ENCODE results near the gene TGFB2. TPM values are rescaled to one million over a fixed set of nuclear protein-coding genes. Genes with fewer than 3 reads are reported as not detected.

The TGFB2 gene
- total and polyA plus RNA-seq, 2 donors (not counting 1 experiment from before 2014, with no cell fraction given) = 0.55 to 0.76 TPM

DNA sequence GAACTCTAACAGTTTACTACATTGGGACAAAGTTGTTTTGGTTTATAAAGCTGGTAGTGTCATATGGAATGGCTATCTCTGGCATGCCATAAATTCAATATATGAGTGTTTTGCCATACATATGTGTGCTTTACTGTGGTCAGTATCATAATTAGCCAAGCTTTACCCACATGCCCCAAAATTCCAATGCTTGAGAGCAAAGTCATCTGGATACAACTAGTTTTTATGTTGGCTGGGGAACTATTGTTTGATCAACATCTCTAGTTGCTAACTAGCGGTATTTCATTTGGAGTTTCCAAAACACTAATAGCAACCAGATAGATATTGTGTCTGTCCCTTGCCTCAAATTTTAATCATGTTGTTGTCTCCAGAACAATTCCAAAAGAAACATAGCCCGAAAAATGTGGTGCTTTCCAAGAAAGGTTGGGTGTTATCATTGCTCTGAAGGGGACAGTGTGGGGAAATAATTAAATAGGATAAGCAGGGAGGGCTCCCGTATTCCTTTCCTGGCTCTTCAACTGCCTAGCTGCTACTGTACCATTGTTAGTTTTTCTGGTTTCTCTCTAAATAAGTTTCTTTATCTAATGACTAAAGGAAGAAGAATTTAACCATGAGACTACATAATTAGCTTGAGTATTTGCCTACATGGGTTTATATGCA, 136.1 kb downstream of the TGFB2 start:
- Histone ChIP-seq H3K9ac (ENCODE audit: low read length) (no peak overlapping the region), H3K27me3 (replicated peaks in 1 of 4; ENCODE audit: control extremely low read depth in 1 of 4, control insufficient read depth in 3 of 4, insufficient read depth in 4 of 4, low read length in 3 of 4) (no peaks in the 10 kb centered on the region), H3K27ac (ENCODE audit: low read length in 2 of 2) (no peak overlapping the region), H3K4me2 (replicated peaks; ENCODE audit: low read depth, low read length, poor library complexity, severe bottlenecking) (no peak overlapping the region), H3K4me3 (ENCODE audit: control extremely low read depth in 1 of 5, extremely low read depth in 1 of 5, insufficient read depth in 1 of 5, low read depth in 2 of 5, low read length in 4 of 5) (no peak overlapping the region), H3K4me1 (ENCODE audit: control insufficient read depth in 2 of 2, insufficient read depth in 2 of 2, low read length in 2 of 2) (no peaks in the 10 kb centered on the region), H2AFZ (ENCODE audit: insufficient read depth, low read depth, low read length, poor library complexity, severe bottlenecking) (no peak overlapping the region), H3K9me3 (ENCODE audit: control extremely low read depth in 1 of 3, control insufficient read depth in 2 of 3, insufficient read depth in 1 of 3, low read length in 2 of 3) (no peaks in the 10 kb centered on the region), H3K36me3 (replicated peaks in 1 of 2; ENCODE audit: control extremely low read depth in 1 of 2, control insufficient read depth in 1 of 2, extremely low read depth in 1 of 2, insufficient read depth in 2 of 2, low read length in 1 of 2) (no peaks in the 10 kb centered on the region), H3K79me2 (ENCODE audit: control insufficient read depth, insufficient read depth, low read length) (no peaks in the 10 kb centered on the region), H4K20me1 (ENCODE audit: control insufficient read depth, insufficient read depth, low read length, poor library complexity, severe bottlenecking) (no peaks in the 10 kb centered on the region)
- TF ChIP-seq, protein P1, sequence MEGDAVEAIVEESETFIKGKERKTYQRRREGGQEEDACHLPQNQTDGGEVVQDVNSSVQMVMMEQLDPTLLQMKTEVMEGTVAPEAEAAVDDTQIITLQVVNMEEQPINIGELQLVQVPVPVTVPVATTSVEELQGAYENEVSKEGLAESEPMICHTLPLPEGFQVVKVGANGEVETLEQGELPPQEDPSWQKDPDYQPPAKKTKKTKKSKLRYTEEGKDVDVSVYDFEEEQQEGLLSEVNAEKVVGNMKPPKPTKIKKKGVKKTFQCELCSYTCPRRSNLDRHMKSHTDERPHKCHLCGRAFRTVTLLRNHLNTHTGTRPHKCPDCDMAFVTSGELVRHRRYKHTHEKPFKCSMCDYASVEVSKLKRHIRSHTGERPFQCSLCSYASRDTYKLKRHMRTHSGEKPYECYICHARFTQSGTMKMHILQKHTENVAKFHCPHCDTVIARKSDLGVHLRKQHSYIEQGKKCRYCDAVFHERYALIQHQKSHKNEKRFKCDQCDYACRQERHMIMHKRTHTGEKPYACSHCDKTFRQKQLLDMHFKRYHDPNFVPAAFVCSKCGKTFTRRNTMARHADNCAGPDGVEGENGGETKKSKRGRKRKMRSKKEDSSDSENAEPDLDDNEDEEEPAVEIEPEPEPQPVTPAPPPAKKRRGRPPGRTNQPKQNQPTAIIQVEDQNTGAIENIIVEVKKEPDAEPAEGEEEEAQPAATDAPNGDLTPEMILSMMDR (IDR thresholded peaks at IDR 0.05) = no peak
- no peak for TF ChIP-seq EZH2 (IDR thresholded peaks at IDR 0.05; ENCODE audit: borderline replicate concordance, insufficient read depth, low read depth, low read length, poor library complexity, severe bottlenecking)
- no peak overlapping the region for H3K4me3 Mint-ChIP-seq
- H3K27me3 Mint-ChIP-seq = no peaks in the 10 kb centered on the region
- H3K4me1 Mint-ChIP-seq = peaks cover 6% of the 10 kb centered on the region
- CTCF ChIA-PET = interaction anchor here (0.6 kb wide), 1 partner anchor 1396 kb away, joined by 3 read pairs; no protein-coding TSS in a partner anchor
- intact Hi-C loops (cut with micrococcal nuclease) = no loop called here
- ATAC-seq (ENCODE audit: low read depth) (no peak), DNase-seq (no peak)
- no peaks in the 10 kb centered on the region for H3K9me3 Mint-ChIP-seq (ENCODE audit: insufficient read depth)
- no peak overlapping the region for H3K27ac Mint-ChIP-seq
- POLR2A ChIA-PET = no interaction called here
- no CpG with 5 or more reads among the region's 3 CpGs for WGBS (ENCODE audit: insufficient coverage)

GRCh38 chr1:218482683-218483082, 137.5 kb downstream of the TGFB2 start:
- Mint-ChIP-seq H3K27me3 (no peaks in the 10 kb centered on the region), H3K4me1 (peaks cover 3% of the 10 kb centered on the region), H3K9me3 (ENCODE audit: insufficient read depth) (no peaks in the 10 kb centered on the region), H3K27ac (no peak overlapping the region), H3K4me3 (no peak overlapping the region)
- ChIA-PET CTCF (no interaction called here), POLR2A (no interaction called here)
- no peak for DNase-seq
- H3K27ac ChIP-seq (ENCODE audit: low read length in 2 of 2) = no peak overlapping the region
- H3K27me3 ChIP-seq (replicated peaks in 1 of 4; ENCODE audit: control extremely low read depth in 1 of 4, control insufficient read depth in 3 of 4, insufficient read depth in 4 of 4, low read length in 3 of 4) = no peaks in the 10 kb centered on the region
- H3K9ac ChIP-seq (ENCODE audit: low read length) = no peak overlapping the region
- no peak overlapping the region for H2AFZ ChIP-seq (ENCODE audit: insufficient read depth, low read depth, low read length, poor library complexity, severe bottlenecking)
- H3K36me3 ChIP-seq (replicated peaks in 1 of 2; ENCODE audit: control extremely low read depth in 1 of 2, control insufficient read depth in 1 of 2, extremely low read depth in 1 of 2, insufficient read depth in 2 of 2, low read length in 1 of 2) = no peaks in the 10 kb centered on the region
- no peak for ATAC-seq (ENCODE audit: low read depth)
- no peaks in the 10 kb centered on the region for H3K79me2 ChIP-seq (ENCODE audit: control insufficient read depth, insufficient read depth, low read length)
- H3K9me3 ChIP-seq (ENCODE audit: control extremely low read depth in 1 of 3, control insufficient read depth in 2 of 3, insufficient read depth in 1 of 3, low read length in 2 of 3) = no peaks in the 10 kb centered on the region
- no peaks in the 10 kb centered on the region for H4K20me1 ChIP-seq (ENCODE audit: control insufficient read depth, insufficient read depth, low read length, poor library complexity, severe bottlenecking)
- intact Hi-C loops (cut with micrococcal nuclease) = no loop called here
- no peak overlapping the region for H3K4me3 ChIP-seq (ENCODE audit: control extremely low read depth in 1 of 5, extremely low read depth in 1 of 5, insufficient read depth in 1 of 5, low read depth in 2 of 5, low read length in 4 of 5)
- H3K4me1 ChIP-seq (ENCODE audit: control insufficient read depth in 2 of 2, insufficient read depth in 2 of 2, low read length in 2 of 2) = no peaks in the 10 kb centered on the region
- no CpG with 5 or more reads among the region's 5 CpGs for WGBS (ENCODE audit: insufficient coverage)
- TF ChIP-seq, protein P1 (IDR thresholded peaks at IDR 0.05) = no peak
- TF ChIP-seq EZH2 (IDR thresholded peaks at IDR 0.05; ENCODE audit: borderline replicate concordance, insufficient read depth, low read depth, low read length, poor library complexity, severe bottlenecking) = no peak
- H3K4me2 ChIP-seq (replicated peaks; ENCODE audit: low read depth, low read length, poor library complexity, severe bottlenecking) = no peak overlapping the region
